HPDE6-E6E7 (cell line): ENCODE measurements around the gene MRPL54.

ENCODE experiments used
- DNase-seq: peaks from one replicate; pipeline ENCODE4 v3.0.0; 2011; ENCODE audit warnings: missing footprints; ENCODE audit errors: extremely low spot score

MRPL54 gene

GRCh38 chr19:3785451-3785937, 23.0 kb downstream of the MRPL54 start:
- DNase-seq, result no peak

DNA sequence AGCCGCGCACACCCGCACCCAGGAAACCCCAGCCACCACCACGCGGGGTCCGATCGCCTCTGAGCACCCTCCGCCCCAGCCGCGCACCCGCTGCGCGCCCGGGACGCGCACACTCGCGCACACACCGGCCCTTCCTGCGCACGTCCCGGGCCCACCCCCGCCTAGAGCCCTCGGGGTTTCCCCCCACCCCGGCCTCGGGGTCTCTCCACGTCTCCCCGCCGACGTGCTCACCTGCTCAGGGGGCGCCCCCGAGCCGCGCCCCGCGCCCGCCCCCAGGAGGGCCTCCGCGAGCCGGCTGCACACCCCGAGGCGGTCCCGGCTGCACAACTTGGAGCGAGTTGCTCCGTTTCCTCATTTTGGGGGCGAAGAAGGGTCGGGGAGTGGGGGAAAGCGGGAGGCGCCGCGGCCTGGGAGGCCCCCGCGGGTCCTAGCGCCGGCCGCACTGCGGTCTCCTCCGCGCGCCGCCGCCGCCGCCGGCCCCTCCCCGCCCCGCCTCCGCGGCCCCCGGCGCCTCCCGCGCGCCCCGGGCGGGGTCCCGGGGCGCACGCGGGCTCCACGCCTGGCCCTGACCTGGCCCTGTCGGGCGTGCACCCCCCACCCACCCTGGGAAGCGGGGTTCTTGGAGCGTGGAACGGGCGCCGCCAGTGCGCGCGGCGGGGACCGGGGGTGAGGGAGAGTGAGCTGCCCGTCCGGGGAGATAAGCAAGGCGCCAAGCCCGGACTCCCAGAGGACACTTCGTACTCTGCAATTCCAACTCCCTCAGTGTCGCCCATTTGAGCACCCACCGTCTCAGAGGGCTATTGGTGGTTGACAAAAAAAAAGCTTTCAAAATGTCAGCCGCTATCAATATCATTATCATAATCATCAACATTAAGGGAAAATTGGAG, 23.7 kb downstream of the MRPL54 start, which contains the start of gene MATK:
Gene MATK (minus strand): TSS at position 444 of the 887 bp plus-strand sequence. CDS start 1,246 bp downstream, outside the sequence.
- no peak for DNase-seq

- DNase-seq, result no peak
Measured at GRCh38 chr19:3788996-3789778, 26.7 kb downstream of the MRPL54 start.

- DNase-seq, result no peak
Measured at GRCh38 chr19:3790209-3790734, 27.8 kb downstream of the MRPL54 start.

- DNase-seq, result no peak
Measured at GRCh38 chr19:3790941-3791340, 28.5 kb downstream of the MRPL54 start.

DNA sequence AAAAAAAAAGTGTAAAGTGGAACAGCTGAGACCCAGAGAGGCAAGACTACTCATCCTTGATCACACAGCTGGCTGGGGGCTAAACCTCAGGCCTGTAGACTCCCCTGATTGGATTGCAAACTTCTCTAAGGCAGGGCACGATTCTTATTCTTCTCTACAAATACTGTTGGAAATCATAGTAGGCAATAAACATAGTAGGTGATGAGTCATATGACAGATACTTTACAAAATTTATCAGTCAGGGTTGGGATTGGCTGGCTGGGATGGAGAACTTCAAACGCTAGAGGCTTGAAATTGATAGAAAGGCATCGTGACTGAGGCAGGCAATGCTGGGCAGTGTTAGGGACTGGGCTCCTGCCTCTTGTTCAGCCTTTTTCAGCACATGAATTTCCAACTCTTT, 29.6 kb downstream of the MRPL54 start:
- DNase-seq, result no peak

DNA sequence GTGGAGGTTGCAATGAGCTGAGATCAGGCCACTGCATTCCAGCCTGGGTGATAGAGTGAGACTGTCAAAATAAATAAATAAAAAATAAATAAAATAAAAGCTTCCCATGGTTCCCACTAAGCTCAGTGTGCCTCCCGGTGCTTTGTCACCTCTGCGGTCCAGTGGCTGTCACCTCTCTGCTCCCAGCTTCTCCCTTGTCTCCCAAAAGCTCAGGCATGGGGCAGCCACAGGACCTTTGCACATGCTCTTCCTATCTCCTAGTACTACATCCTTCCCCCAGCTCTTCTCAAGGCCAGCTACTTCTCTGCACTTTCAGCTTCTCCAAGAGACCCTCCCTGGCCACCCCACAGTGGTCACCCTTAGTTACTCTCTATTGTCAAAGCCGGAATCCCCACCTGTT, 31.3 kb downstream of the MRPL54 start:
- DNase-seq, result no peak

GRCh38 chr19:3796358-3796757, 33.9 kb downstream of the MRPL54 start:
- DNase-seq, result no peak

GRCh38 chr19:3798137-3798536, 35.7 kb downstream of the MRPL54 start:
- no peak for DNase-seq

- DNase-seq, result no peak
Measured at GRCh38 chr19:3800996-3801395, 38.5 kb downstream of the MRPL54 start.

DNA sequence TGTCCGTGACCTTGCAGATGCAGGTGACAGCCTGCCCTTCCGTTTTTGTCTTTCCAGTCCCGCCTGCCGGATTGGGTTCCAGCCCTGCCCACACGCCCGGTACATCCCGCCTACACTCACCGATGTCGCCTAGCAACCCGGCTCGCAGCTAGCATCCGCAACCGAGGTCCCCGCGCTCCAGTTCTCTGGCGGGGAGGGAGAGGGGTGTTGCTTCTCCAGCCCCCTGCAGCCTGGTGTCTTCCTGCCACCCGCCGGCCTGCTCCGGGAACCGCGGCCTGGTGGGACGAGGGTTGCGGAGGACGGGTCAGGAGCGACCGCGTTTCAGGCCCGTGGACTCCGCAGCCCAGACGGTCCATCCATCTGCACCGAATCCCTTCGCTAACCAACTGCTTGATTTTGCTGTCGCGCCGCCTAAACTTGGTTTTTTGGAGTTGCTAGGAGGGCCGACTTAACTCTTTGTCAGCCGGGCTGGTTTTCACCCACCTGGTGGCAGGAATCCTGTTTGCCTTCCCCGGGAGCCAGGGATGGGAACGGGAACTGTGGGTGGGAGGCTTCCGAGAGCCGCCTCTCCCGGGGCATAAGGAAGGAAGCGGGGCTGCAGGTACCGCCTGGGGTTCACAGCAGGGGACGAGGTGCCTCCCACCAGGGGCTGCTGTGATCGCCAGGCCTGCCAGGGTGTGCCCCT, 39.1 kb downstream of the MRPL54 start:
- DNase-seq, result no peak

GRCh38 chr19:3803114-3803888, 40.8 kb downstream of the MRPL54 start:
- DNase-seq, result no peak

DNA sequence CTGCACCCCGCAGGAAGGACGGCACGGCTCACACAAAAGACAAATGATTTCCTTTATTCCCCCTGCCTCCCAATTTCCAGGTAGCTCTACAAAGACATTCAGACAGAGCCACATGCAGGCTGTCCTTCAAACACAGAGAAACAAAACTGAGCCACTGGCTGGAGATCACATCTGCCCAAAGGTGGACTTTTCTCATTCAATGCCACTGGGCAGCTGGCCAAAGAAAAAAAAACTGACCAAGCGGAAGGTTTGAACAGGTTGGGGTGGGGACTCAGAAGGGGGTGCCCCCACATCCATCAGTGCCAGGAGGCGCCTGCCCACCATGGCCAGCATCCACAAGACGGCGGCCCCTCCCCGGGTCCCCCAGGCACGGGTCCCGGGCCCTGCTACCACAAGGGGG, 41.5 kb downstream of the MRPL54 start:
- no peak for DNase-seq

GRCh38 chr19:3804429-3804828, 41.9 kb downstream of the MRPL54 start:
- DNase-seq, result no peak

GRCh38 chr19:3805859-3806258, 43.4 kb downstream of the MRPL54 start:
- DNase-seq, result no peak

- DNase-seq, result no peak
Measured at GRCh38 chr19:3807131-3807480, 44.6 kb downstream of the MRPL54 start.

GRCh38 chr19:3807574-3808354, 45.3 kb downstream of the MRPL54 start:
- no peak for DNase-seq

- no peak for DNase-seq
Measured at GRCh38 chr19:3808420-3809143, 46.1 kb downstream of the MRPL54 start.

GRCh38 chr19:3809881-3810707, 47.6 kb downstream of the MRPL54 start:
- no peak for DNase-seq
